Activated CD8-positive, alpha-beta T cell treated with anti-CD3 and anti-CD28 coated beads, Interleukin-2, amount 10 ng/mL, durations not matched to agents 7 days and 5 days (primary cell): ENCODE data around the gene SYNM. TPM values are rescaled to one million over a fixed set of nuclear protein-coding genes. Genes with fewer than 3 reads are reported as not detected.

Experiments
- total RNA-seq, 2 experiments: library from RNA; stranded (reverse); gene quantifications; one replicate each; pipeline ENCODE4 v1.2.3, GENCODE V29; 2021

Gene SYNM
- total RNA-seq, 2 experiments from 2014 or later, result 0.18 to 0.29 TPM

Other genes with a start within 250 kb of the SYNM start
- gene PGPEP1L, start 97.3 kb upstream of the SYNM start, total RNA-seq, result not detected
- under 1 TPM; 0.65 to 0.82 TPM for gene TTC23, start 144.5 kb downstream of the SYNM start, total RNA-seq
- 10 to 100 TPM; 18.3 to 19.3 TPM for gene LRRC28, start 146.4 kb downstream of the SYNM start, total RNA-seq